Liver (tissue), 9 donors: ENCODE results near the gene TPM4. TPM values are rescaled to one million over a fixed set of nuclear protein-coding genes. Genes with fewer than 3 reads are reported as not detected.

Experiments used
- DNase-seq: peaks from one replicate; pipeline ENCODE4 v3.0.0-alpha.2; 2017; ENCODE audit warnings: low spot score
- H3K27ac ChIP-seq, 2 donors: one replicate each; pipeline ENCODE4 v1.7.0; 2013; ENCODE audit warnings: inconsistent platforms in 2 of 2, low read length in 2 of 2, control low read depth in 1 of 2, low read depth in 1 of 2, mild to moderate bottlenecking in 1 of 2
- H3K27me3 ChIP-seq, 4 donors: one replicate each; pipeline versions ENCODE4 v1.6.1 to v1.7.0; 2013; ENCODE audit warnings: low read length in 3 of 4, inconsistent platforms in 1 of 4, mild to moderate bottlenecking in 1 of 4, moderate library complexity in 1 of 4; ENCODE audit not compliant: control insufficient read depth in 4 of 4, insufficient read depth in 4 of 4
- H3K36me3 ChIP-seq, 4 donors: one replicate each; pipeline versions ENCODE4 v1.6.1 to v1.7.0; 2013; ENCODE audit warnings: low read length in 3 of 4, mild to moderate bottlenecking in 3 of 4, low read depth in 1 of 4, moderate library complexity in 1 of 4; ENCODE audit not compliant: control insufficient read depth in 4 of 4, insufficient read depth in 3 of 4
- H3K4me1 ChIP-seq, 4 donors: one replicate each; pipeline versions ENCODE4 v1.6.1 to v1.7.0; 2013; ENCODE audit warnings: low read length in 3 of 4, mild to moderate bottlenecking in 3 of 4, moderate library complexity in 1 of 4; ENCODE audit not compliant: control insufficient read depth in 4 of 4, insufficient read depth in 4 of 4
- H3K4me3 ChIP-seq, 3 donors: one replicate each; pipeline versions ENCODE4 v1.6.1 to v1.7.0; 2013; ENCODE audit warnings: low read length in 3 of 3, control low read depth in 1 of 3, low read depth in 1 of 3, mild to moderate bottlenecking in 1 of 3
- H3K9ac ChIP-seq, 2 donors: one replicate each; pipeline ENCODE4 v1.7.0; 2013; ENCODE audit warnings: low read length in 2 of 2, mild to moderate bottlenecking in 2 of 2, moderate library complexity in 2 of 2, control low read depth in 1 of 2, low read depth in 1 of 2
- H3K9me3 ChIP-seq, 4 donors: one replicate each; pipeline versions ENCODE4 v1.6.1 to v1.7.0; 2013; ENCODE audit warnings: low read length in 3 of 4; ENCODE audit not compliant: control insufficient read depth in 4 of 4
- ATF3 ChIP-seq: IDR thresholded peaks from 2 replicates; pipeline ENCODE4 v1.6.1; 2016; ENCODE audit warnings: antibody characterized with exemption
- CTCF ChIP-seq: fragments of 150-350 bp; IDR thresholded peaks from 2 replicates; pipeline ENCODE4 v1.5.1; 2017; ENCODE audit warnings: improper control_type of control experiment, low read depth, low read length; ENCODE audit not compliant: missing input control
- EGR1 ChIP-seq, 2 donors: IDR thresholded peaks; 2 replicates each; pipeline ENCODE4 v1.6.1; 2016 to 2018; ENCODE audit warnings: antibody characterized with exemption in 2 of 2, low read depth in 2 of 2
- FOXA1 ChIP-seq: IDR thresholded peaks from 2 replicates; pipeline ENCODE4 v1.6.1; 2016; ENCODE audit warnings: antibody characterized with exemption
- FOXA2 ChIP-seq: IDR thresholded peaks from 2 replicates; pipeline ENCODE4 v1.6.1; 2016; ENCODE audit warnings: antibody characterized with exemption
- HNF4A ChIP-seq, 2 donors: conservative IDR thresholded peaks; 2 replicates each; pipeline ENCODE4 v1.6.1; 2016; ENCODE audit warnings: antibody characterized with exemption in 2 of 2, mild to moderate bottlenecking in 2 of 2
- HNF4G ChIP-seq: IDR thresholded peaks from 2 replicates; pipeline ENCODE4 v1.6.1; 2016; ENCODE audit warnings: antibody characterized with exemption
- JUND ChIP-seq, 2 donors: IDR thresholded peaks; 2 replicates each; pipeline ENCODE4 v1.6.1; 2016; ENCODE audit warnings: antibody characterized with exemption in 2 of 2
- MAX ChIP-seq: IDR thresholded peaks from 2 replicates; pipeline ENCODE4 v1.6.1; 2016; ENCODE audit warnings: antibody characterized with exemption
- NR2F2 ChIP-seq: IDR thresholded peaks from 2 replicates; pipeline ENCODE4 v1.6.1; 2016; ENCODE audit warnings: antibody characterized with exemption
- RAD21 ChIP-seq, 2 donors: IDR thresholded peaks; 2 replicates each; pipeline ENCODE4 v1.6.1; 2016; ENCODE audit warnings: antibody characterized with exemption in 2 of 2, mild to moderate bottlenecking in 2 of 2
- REST ChIP-seq: IDR thresholded peaks from 2 replicates; pipeline ENCODE4 v1.6.1; 2016; ENCODE audit warnings: antibody characterized with exemption, mild to moderate bottlenecking
- RXRA ChIP-seq, 2 donors: IDR thresholded peaks; 2 replicates each; pipeline ENCODE4 v1.6.1; 2017 to 2018; ENCODE audit warnings: antibody characterized with exemption in 2 of 2, mild to moderate bottlenecking in 1 of 2
- SP1 ChIP-seq: IDR thresholded peaks from 2 replicates; pipeline ENCODE4 v1.6.1; 2018; ENCODE audit warnings: antibody characterized with exemption, mild to moderate bottlenecking
- TAF1 ChIP-seq: conservative IDR thresholded peaks from 2 replicates; pipeline ENCODE4 v1.6.1; 2016; ENCODE audit warnings: antibody characterized with exemption, mild to moderate bottlenecking
- YY1 ChIP-seq: IDR thresholded peaks from 2 replicates; pipeline ENCODE4 v1.6.1; 2016; ENCODE audit warnings: antibody characterized with exemption, mild to moderate bottlenecking
- ZBTB33 ChIP-seq: IDR thresholded peaks from 2 replicates; pipeline ENCODE4 v1.6.1; 2016; ENCODE audit warnings: antibody characterized with exemption
- WGBS: extraction: QIAGEN DNeasy Blood & Tissue Kit; methylation state at CpG from one replicate; pipeline ENCODE4 v1.1.7; 2013; 5-methylcytosine and 5-hydroxymethylcytosine counted together
- polyA plus RNA-seq, 2 donors: library from polyadenylated mRNA; stranded (reverse) in 1 of 2; unstranded in 1 of 2; fragments of 200-250 nt in 1 of 2; fragments of >200 nt in 1 of 2; fragmentation: Nextera tagmentation in 1 of 2; extraction: Ambion mirVana in 1 of 2; gene quantifications; one replicate each; pipeline versions ENCODE4 v1.2.1 to v1.2.3, GENCODE V29; 2013 to 2015
- total RNA-seq, 2 donors: library from RNA; depleted of rRNA; stranded (reverse); fragments of >200 nt; gene quantifications; one replicate each; pipeline ENCODE4 v1.2.3, GENCODE V29; 2014
- donor health status: healthy.
- donor health status: healthy.
- donor health status: healthy.
- donor health status: healthy.
- donor health status: healthy.

Gene TPM4
- total and polyA plus RNA-seq, 4 donors, result 19.8 to 59.9 (median 43.4) TPM

GRCh38 chr19:16064209-16064889 is 11.9 kb upstream of the TPM4 start:
- WGBS, result 93% methylated on average over 16 of the region's 16 CpGs
- no peaks in the 10 kb centered on the region for H3K27me3 ChIP-seq
- no peak overlapping the region for H3K9ac ChIP-seq
- H3K27ac ChIP-seq, result no peak overlapping the region
- no peak for TF ChIP-seq FOXA2
- TF ChIP-seq YY1, result no peak
- no peak for TF ChIP-seq RXRA (IDR thresholded peaks at IDR 0.05)
- no peak for TF ChIP-seq ATF3
- no peak for TF ChIP-seq REST
- TF ChIP-seq SP1, result no peak
- TF ChIP-seq NR2F2, result no peak
- no peak for TF ChIP-seq TAF1
- no peak for TF ChIP-seq HNF4G
- no peak for TF ChIP-seq HNF4A (conservative IDR thresholded peaks at IDR 0.05)
- TF ChIP-seq MAX, result no peak
- TF ChIP-seq ZBTB33, result no peak
- TF ChIP-seq FOXA1, result no peak
- no peak for TF ChIP-seq RAD21 (IDR thresholded peaks at IDR 0.05)
- no peak for TF ChIP-seq CTCF
- no peak for TF ChIP-seq EGR1 (IDR thresholded peaks at IDR 0.05; ENCODE audit: low read depth in 2 of 2)
- no peak for TF ChIP-seq JUND (IDR thresholded peaks at IDR 0.05)
- H3K4me1 ChIP-seq, result no peaks in the 10 kb centered on the region
- H3K36me3 ChIP-seq, result no peaks in the 10 kb centered on the region
- no peak for DNase-seq
- peaks cover 0 to 2% (median under 1%) of the 10 kb centered on the region in 4 donors for H3K9me3 ChIP-seq
- H3K4me3 ChIP-seq, result no peak overlapping the region
